SK-N-MC (cell line): ENCODE measurements around the gene DNAJB6.
A peak's percentile ranks its signal among the peaks of the same experiment; 100 is the strongest.

Experiments used
- DNase-seq: peaks from one replicate; pipeline ENCODE4 v3.0.0-alpha.2; 2011; ENCODE audit warnings: low read depth, low spot score
- H3K27ac ChIP-seq: fragments of 200-600 bp; sonication (generic); 2 replicates; pipeline ENCODE4 v1.5.1; 2016; ENCODE audit warnings: mixed run types
- H3K36me3 ChIP-seq: fragments of 200-600 bp; sonication (generic); 2 replicates; pipeline ENCODE4 v1.6.1; 2017; ENCODE audit warnings: antibody characterized with exemption, low read length, mixed read lengths; ENCODE audit not compliant: insufficient read depth
- H3K4me3 ChIP-seq: fragments of 200-600 bp; sonication (generic); 2 replicates; pipeline ENCODE4 v1.5.1; 2016
- H3K9ac ChIP-seq: fragments of 200-600 bp; sonication (generic); 2 replicates; pipeline ENCODE4 v1.8.0; 2017; ENCODE audit warnings: mixed run types, mixed read lengths; ENCODE audit not compliant: insufficient read length
- H3K9me3 ChIP-seq: fragments of 200-600 bp; sonication (generic); 2 replicates; pipeline ENCODE4 v1.6.1; 2017; ENCODE audit warnings: low read depth, mild to moderate bottlenecking, antibody characterized with exemption, low read length, moderate library complexity, mixed read lengths
- EZH2 ChIP-seq: fragments of 200-600 bp; sonication (generic); IDR thresholded peaks from one replicate; pipeline ENCODE4 v1.6.1; 2017; ENCODE audit warnings: antibody characterized with exemption
- FOXP2 ChIP-seq: optimal IDR thresholded peaks from 2 replicates; pipeline ENCODE3; 2011; ENCODE audit warnings: mild to moderate bottlenecking, moderate library complexity; ENCODE audit not compliant: insufficient read depth; ENCODE audit errors: extremely low read length, control extremely low read depth
- POLR2AphosphoS5 ChIP-seq: IDR thresholded peaks from 2 replicates; pipeline ENCODE4 v1.6.1; 2012; ENCODE audit warnings: mild to moderate bottlenecking, low read depth, low read length, borderline replicate concordance

The DNAJB6 gene

GRCh38 chr7:157339777-157340677 is 3.2 kb downstream of the DNAJB6 start:
- Histone ChIP-seq H3K36me3 (no peaks in the 10 kb centered on the region), H3K27ac (no peak overlapping the region), H3K9ac (no peak overlapping the region), H3K9me3 (no peaks in the 10 kb centered on the region), H3K4me3 (no peak overlapping the region)
- no peak for TF ChIP-seq EZH2
- no peak for TF ChIP-seq FOXP2
- no peak for TF ChIP-seq POLR2AphosphoS5
- DNase-seq = no peak

- H3K27ac ChIP-seq = no peak overlapping the region
- no peak for DNase-seq
- H3K9ac ChIP-seq = no peak overlapping the region
- H3K9me3 ChIP-seq = no peaks in the 10 kb centered on the region
- H3K36me3 ChIP-seq = no peaks in the 10 kb centered on the region
- H3K4me3 ChIP-seq = no peak overlapping the region
- TF ChIP-seq POLR2AphosphoS5 (no peak), FOXP2 (no peak), EZH2 (no peak)
These were observed 10.6 kb downstream of the DNAJB6 start for GRCh38 chr7:157347217-157347904.

DNA sequence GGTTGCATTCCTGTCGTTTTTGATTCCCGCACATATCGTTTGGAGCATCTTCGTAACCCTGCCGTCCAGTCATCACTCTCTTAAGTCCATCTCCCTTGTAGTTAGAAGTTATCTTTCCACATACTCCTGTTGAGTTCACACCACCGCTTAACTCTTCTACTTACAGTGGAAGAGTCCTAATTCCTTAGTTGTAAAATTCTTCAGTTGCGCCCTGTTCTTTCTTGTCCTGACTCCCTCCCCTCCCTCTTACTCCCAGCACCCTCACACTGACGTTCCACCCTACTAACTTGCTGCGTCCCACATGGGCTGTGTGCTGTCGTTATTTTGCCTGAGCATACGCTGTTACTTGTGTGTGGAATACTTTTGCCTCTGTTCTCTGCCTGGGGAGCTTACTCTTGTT is 11.7 kb downstream of the DNAJB6 start:
- Histone ChIP-seq H3K9me3 (no peaks in the 10 kb centered on the region), H3K4me3 (no peak overlapping the region), H3K9ac (no peak overlapping the region), H3K27ac (no peak overlapping the region), H3K36me3 (no peaks in the 10 kb centered on the region)
- TF ChIP-seq FOXP2 = no peak
- no peak for TF ChIP-seq POLR2AphosphoS5
- no peak for TF ChIP-seq EZH2
- DNase-seq = no peak

DNA sequence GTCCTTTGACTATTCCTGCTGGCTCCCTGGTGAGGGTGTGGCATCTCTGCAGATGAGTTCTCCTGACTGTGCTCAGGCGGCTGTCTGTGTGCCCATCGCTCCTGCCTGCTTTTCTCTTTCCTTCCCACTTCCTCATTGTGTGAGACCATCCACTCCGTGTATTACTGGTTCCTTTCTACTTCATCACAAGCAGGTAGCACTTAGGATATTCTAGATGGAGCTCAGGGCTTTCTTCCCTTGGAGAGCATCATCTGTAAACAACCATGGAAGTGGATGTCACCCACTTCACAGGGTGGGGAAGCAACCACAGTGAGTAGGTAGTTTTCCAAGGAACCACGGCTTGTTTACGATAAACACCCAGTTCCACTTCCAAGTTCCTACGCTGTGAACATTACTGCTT is 15.7 kb downstream of the DNAJB6 start:
- Histone ChIP-seq H3K9ac (no peak overlapping the region), H3K9me3 (no peaks in the 10 kb centered on the region), H3K36me3 (peaks cover under 1% of the 10 kb centered on the region; the same call in 1 of the 2 replicates), H3K4me3 (no peak overlapping the region), H3K27ac (no peak overlapping the region)
- DNase-seq = no peak
- TF ChIP-seq EZH2 (no peak), POLR2AphosphoS5 (no peak), FOXP2 (no peak)

DNA sequence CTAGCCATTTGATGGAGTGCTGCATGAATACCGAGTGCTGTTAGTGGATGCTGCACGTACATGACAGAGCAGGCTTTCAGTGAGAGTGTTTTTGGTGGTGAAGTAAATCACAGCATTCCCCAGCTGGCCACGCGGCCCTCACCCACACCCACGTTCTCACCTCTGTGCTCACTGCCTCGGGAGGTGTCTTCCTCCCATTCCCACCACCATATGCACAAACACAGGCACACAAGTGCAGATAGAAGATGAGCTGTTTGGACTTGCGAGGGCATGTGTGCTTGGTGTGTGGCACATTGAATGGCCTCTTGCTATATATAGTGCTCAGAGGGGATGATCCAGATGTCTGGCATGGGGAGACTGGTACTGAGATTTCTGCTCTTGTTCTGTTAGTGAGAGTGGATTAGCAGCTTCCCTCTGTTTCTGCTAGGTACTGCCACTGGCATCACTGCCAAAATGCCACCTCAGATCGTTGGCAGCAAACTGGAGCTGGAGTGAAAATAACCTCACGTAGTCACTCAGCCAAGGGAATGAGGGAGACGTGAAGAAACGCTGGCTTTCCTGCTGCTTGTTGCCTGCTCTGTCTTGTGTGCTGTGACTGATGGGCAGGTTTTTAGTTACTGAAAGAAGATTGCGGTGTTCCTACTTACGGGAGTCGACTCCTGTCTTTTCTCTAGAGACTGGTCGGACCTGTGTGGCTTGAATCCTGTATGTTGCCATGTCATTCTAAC is 19.1 kb downstream of the DNAJB6 start:
- H3K36me3 ChIP-seq = peaks cover 29% of the 10 kb centered on the region
- no peak for DNase-seq
- no peak overlapping the region for H3K27ac ChIP-seq
- H3K4me3 ChIP-seq = no peak overlapping the region
- peak overlapping the region; percentile 26 for H3K9ac ChIP-seq
- TF ChIP-seq FOXP2 (no peak), POLR2AphosphoS5 (no peak), EZH2 (no peak)
- no peaks in the 10 kb centered on the region for H3K9me3 ChIP-seq

DNA sequence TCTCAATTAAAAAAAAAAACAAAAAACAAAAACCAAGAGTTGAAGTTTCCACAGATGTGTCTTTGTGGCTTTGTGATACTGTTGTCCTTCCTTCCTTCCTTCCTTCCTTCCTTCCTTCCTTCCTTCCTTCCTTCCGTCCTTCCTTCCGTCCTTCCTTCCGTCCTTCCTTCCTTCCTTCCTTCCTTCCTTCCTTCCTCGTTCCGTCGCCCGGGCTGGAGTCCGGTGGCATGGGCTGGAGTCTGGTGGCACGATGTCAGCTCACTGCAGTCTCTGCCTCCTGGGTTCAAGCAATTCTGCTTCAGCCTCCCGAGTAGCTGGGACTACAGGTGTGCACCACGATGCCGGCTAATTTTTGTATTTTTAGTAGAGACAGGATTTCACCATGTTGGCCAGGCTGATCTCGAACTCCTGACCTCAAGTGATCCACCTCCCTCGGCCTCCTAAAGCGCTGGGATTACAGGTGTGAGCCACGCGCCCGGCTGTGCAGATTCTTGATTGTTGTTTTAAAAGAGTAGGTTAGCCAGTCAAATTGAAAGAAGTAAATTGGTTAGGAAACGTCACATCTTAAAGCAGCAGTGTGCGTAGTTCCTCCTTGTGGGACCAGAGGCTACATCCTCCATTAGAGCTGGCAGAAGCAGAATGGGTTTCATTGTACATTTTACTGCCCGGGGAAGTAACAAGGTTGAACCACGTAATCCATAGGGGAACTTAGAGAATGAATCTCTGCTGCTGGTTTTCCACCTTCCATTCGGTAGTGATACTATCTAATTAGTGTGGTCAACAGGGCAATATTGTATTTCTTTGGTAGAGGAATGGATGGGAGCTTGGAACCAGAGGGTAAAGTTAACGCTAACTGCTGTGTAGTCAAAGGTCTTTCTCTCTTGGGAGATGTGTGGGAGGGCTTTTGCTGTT is 20.6 kb downstream of the DNAJB6 start:
- Histone ChIP-seq H3K9me3 (no peaks in the 10 kb centered on the region), H3K9ac (no peak overlapping the region), H3K27ac (no peak overlapping the region), H3K4me3 (no peak overlapping the region), H3K36me3 (peaks cover 39% of the 10 kb centered on the region)
- no peak for TF ChIP-seq EZH2
- no peak for TF ChIP-seq FOXP2
- TF ChIP-seq POLR2AphosphoS5 = no peak
- DNase-seq = no peak

GRCh38 chr7:157358041-157358752 is 21.4 kb downstream of the DNAJB6 start:
- Histone ChIP-seq H3K36me3 (peaks cover 47% of the 10 kb centered on the region), H3K9ac (no peak overlapping the region), H3K4me3 (no peak overlapping the region), H3K27ac (no peak overlapping the region), H3K9me3 (no peaks in the 10 kb centered on the region)
- DNase-seq = no peak
- TF ChIP-seq EZH2 (no peak), POLR2AphosphoS5 (no peak), FOXP2 (no peak)
